HG02885 (cell line): Measurements from ENCODE around the gene NFKB1.
A peak's percentile ranks its signal among the peaks of the same experiment; 100 is the strongest.
"Not testable (repeated sequence)": the region's sequence is repeated elsewhere in the genome, so short reads cannot be mapped to it uniquely, and the experiment has no call there.

Experiments used
- ATAC-seq: cut with Tn5 transposase; IDR thresholded peaks from one replicate; pipeline ENCODE4 v1.9.1; 2021; ENCODE audit warnings: mild to moderate bottlenecking; ENCODE audit not compliant: unreplicated experiment, poor library complexity

The NFKB1 gene

DNA sequence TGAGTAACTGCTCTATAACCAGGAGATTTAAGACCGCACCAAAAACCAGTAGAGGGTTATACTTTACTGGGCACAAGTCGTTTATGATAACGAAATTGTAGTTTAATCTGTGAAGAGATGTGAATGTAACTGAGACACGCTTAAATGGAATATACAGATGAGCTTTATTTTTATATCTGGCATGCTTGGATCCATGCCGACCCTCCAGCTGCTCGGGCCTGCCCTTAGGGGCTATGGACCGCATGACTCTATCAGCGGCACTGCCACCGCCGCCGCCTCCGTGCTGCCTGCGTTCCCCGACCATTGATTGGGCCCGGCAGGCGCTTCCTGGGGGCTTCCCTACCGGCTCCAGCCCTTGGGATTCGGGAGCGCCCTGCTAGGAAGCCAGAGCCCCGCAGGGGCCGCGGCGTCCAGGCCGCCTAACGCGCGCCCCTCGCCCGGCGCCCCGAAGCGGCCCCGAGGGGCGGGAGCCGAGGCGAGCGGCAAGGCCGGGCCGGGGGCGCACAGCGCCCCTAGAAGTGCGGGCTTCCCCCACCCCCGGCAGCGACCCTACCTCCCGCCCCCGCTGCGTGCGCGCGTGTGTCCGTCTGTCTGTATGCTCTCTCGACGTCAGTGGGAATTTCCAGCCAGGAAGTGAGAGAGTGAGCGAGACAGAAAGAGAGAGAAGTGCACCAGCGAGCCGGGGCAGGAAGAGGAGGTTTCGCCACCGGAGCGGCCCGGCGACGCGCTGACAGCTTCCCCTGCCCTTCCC is at the start of gene NFKB1:
TSS of gene NFKB1 (plus strand) at position 664 of the 751 bp plus-strand sequence. CDS start 24,160 bp downstream, outside the sequence.
- peak; percentile 69 for ATAC-seq

DNA sequence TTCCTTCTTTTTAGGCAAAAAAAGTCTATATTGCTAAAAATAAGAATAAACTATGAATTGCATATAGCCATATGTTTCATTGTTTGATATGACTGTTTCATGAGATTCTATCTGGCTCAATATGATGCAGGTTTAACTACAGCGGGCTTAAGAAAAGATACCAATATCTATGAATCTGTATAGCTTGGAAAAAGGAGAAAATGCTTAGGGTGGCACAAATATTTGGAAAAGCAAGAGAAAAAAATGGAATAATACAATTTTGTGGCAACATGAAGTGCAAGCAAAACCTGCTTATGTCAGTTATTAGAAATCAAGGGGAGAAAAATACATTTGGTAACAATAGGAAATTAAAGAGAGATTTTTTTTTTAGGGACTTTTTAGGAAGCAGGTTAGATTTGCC is 48.3 kb upstream of the NFKB1 start:
- ATAC-seq, result no peak

DNA sequence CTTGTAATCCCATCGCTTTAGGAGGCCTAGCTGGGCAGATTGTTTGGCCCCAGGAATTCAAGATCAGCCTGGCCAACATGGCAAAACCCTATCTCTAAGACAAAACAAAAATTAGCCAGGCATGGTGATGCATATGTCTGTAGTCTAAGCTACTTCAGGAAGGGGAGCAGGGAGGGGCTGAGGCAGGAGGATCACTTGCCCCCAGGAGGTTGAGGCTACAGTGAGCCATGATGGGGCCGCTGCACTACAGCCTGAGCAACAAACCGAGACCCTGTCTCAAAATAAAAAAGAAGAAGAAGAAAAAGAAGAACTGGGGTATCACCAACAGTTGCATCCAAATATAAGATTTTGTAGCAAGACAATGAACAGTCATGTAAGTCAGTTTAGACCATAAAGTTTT is 47.3 kb upstream of the NFKB1 start:
- no peak for ATAC-seq

- no peak for ATAC-seq
Observed at GRCh38 chr4:102454268-102454667, 46.9 kb upstream of the NFKB1 start.

DNA sequence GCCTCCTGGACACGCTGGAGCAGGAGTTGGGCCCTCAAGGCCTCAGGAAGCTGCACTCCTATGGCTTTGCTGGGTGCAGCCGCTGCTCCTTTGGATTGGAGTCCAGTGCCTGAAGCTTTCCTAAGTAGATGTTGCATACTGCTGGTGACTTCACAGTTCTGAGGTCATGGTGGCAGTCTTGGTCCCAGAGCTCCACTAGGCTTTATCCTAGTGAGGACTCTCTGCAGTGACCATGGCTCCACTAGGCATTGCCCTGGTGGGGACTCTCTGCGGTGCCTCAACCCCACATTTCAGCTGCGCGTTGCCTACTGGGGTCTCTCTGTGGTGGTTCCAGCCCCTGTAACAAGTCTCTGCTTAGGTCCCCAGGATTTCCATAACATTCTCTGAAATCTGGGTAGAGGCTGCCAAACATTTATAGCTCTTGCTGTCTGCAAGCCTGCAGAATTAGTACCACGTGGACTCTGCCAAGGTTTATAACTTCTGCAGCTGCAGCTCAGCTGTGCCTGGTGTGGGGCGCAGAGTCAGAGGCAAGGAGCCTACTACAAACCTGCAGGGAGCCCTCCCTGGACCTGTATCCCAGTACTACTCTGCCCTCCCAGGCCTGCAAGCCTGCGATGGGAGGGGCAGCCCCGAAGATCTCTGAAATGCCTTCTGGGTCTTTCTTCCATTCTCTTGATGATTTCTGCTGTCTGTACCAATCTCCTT is 46.0 kb upstream of the NFKB1 start:
- ATAC-seq, result no peak

GRCh38 chr4:102455750-102456149 is 45.4 kb upstream of the NFKB1 start:
- no peak for ATAC-seq

DNA sequence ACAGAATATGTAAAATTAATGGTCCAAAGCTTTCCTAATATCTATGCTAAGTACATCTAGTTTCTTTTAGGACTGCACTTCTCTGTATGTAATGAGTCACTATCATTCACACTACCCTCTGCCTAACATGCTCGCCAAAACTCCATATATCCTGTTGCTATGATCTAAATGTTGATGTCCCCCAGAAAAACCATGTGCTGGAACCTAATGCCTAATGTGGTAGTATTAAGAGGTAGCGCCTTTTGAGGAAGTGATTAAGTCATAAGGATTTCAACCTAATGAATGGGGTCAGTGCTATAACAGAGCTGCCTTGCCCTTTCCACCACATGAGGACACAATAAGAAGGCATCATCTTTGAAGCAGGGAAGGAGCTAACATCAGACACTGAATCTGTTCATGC is 34.9 kb upstream of the NFKB1 start:
- ATAC-seq, result no peak

GRCh38 chr4:102469806-102470205 is 31.4 kb upstream of the NFKB1 start:
- no peak for ATAC-seq

DNA sequence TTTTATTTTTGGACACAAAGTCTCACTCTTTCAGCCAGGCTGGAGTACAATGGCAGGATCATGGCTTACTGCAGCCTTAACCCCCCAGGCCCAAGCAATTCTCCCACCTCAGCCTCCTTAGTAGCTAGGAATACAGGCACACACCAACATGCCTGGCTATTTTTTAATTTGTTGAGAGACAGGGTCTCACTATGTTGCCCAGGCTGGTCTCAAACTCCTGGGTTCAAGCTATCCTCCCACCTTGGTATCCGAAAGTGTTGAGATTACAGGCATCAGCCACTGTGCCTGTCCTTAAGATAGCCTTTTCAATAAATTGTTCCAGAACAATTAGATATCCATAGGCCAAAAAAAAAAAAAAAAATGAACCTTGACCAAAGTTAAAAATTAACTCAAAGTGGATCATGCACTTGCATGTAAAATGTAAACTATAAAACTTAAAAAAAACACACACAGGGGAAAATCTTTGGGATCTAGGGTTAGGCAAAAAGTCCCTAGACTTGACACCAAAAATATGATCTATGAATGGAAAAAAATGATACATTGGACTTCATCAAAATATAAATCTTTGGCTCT is 28.6 kb upstream of the NFKB1 start:
- ATAC-seq, result no peak

- ATAC-seq, result no peak
Observed at GRCh38 chr4:102473476-102473875, 27.7 kb upstream of the NFKB1 start.

GRCh38 chr4:102474736-102475504 is 26.2 kb upstream of the NFKB1 start:
- ATAC-seq, result no peak

GRCh38 chr4:102477657-102478056 is 23.5 kb upstream of the NFKB1 start:
- no peak for ATAC-seq

GRCh38 chr4:102478186-102478585 is 23.0 kb upstream of the NFKB1 start:
- no peak for ATAC-seq

DNA sequence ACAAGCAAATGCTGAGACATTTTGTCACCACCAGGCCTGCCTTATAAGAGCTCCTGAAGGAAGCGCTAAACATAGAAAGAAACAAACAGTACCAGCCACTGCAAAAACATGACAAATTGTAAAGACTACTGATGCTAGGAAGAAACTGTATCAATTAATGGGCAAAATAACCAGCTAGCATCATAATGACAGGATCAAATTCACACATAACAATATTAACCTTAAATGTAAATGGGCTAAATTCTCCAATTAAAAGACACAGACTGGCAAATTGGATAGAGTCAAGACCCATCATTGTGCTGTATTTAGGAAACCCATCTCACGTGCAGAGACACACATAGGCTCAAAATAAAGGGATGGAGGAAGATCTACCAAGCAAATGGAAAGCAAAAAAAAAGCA is 21.3 kb upstream of the NFKB1 start:
- not testable (repeated sequence) for ATAC-seq

DNA sequence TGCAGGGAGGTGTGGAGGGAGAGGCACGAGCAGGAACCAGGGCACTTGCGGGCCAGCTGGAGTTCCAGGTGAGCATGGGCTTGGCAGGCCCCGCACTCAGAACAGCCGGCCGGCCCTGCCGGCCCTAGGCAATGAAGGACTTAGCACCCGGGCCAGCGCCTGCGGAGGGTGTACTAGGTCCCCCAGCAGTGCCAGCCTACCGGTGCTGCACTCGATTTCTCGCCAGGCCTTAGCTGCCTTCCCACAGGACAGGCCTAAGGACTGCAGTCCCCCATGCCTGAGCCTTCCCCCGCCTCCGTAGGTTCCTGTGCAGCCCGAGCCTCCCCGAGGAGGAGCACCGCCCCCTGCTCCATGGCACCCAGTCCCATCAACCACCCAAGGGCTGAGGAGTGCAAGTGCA is 18.0 kb upstream of the NFKB1 start:
- ATAC-seq, result no peak

DNA sequence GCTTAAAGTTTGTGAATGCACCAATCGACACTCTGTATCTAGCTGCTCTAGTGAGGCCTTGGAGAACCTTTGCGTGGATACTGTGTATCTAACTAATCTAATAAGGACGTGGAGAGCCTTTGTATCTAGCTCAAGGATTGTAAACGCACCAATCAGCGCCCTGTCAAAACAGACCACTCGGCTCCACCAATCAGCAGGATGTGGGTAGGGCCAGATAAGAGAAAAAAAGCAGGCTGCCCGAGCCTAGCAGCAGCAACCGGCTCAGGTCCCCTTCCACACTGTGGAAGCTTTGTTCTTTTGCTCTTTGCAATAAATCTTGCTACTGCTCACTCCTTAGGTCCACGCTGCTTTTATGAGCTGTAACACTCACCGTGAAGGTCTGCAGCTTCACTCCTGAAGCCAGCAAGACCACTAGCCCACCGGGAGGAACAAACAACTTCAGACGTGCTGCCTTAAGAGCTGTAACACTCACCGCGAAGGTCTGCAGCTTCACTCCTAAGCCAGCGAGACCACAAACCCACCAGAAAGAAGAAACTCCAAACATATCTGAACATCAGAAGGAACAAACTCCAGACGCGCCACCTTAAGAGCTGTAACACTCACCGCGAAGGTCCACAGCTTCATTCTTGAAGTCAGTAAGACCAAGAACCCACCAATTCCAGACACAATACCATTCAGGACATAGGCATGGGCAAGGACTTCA is 17.0 kb upstream of the NFKB1 start:
- not testable (repeated sequence) for ATAC-seq

DNA sequence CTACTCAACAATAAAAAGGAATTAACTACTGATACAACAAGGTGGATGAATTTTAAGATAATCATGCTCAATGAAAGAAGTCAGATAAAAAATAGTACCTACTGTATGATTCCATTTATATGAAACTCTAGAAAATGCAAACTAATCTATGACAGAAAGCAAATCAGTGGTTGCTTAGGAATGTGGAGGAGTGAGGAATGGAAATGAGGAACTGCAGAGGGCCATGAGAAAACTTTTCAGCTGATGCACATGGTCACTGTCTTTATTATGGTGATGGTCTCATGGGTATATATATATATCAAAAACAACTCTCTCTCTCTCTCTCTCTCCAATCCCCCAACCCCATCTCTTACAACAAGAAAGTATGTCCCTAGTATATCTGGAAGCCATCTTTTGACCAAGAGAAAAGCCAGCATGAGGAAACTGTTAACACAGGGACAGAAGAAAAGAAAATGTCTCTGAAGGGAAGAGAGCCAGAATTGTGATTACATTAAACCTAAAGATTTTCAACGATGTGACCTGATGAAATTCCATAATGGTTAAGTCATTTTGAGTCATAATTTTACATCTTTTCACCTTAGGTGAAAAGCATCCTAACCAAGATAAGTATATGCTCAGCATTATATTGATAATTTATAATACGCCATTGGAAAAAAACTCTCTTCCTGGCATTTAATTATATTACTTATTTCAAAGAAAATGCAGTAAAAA is 8.5 kb upstream of the NFKB1 start:
- ATAC-seq, result no peak

GRCh38 chr4:102493257-102493656 is 7.9 kb upstream of the NFKB1 start:
- ATAC-seq, result no peak

DNA sequence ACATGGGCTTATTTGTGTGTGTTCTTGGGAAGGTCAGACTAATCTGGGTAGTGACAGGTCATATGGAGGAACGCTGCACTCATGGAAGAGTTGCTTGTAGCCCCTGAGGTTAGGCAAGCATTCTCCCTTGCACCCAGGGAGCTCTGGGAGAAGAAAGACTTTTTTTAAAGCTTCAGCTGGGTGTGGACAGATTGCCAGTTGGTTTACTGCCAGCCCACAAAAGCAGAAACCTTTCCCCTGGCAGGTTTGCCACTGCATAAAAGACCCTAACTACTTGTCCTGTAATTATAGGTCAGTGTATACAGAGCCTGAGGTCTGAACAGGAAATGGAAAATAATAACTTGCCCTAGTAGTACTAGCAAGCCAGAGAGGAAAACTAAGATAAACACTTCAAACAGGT is 7.4 kb upstream of the NFKB1 start:
- peak; percentile 64 for ATAC-seq

- no peak for ATAC-seq
Observed at GRCh38 chr4:102494603-102495002, 6.6 kb upstream of the NFKB1 start.
